A549 (cell line): ENCODE data around the gene WDR82. TPM values are rescaled to one million over a fixed set of nuclear protein-coding genes. Genes with fewer than 3 reads are reported as not detected.

Source experiments
- ATAC-seq, 2 experiments: fragments of 200-7000 bp in 1 of 2; fragments of >200 bp in 1 of 2; cut with Nextera tagmentation in 1 of 2; cut with Tn5 transposase in 1 of 2; 3 replicates each; pipeline versions ENCODE4 v1.8.0 to v1.9.1; 2018 to 2020; ENCODE audit warnings: mild to moderate bottlenecking in 1 of 2, moderate library complexity in 1 of 2
- CTCF ChIA-PET: fragments of 300-600 bp; sonication (Branson Sonifier 250); formaldehyde crosslinking; extraction: SDS; loops from one replicate; lab custom pipeline; 2021; ENCODE audit warnings: antibody characterized with exemption, inconsistent platforms; lab: Yijun Ruan, JAX
- POLR2A ChIA-PET: fragments of 350-600 bp; formaldehyde crosslinking; extraction: SDS; loops from one replicate; lab custom pipeline; 2021; ENCODE audit warnings: antibody characterized with exemption, inconsistent platforms; lab: Yijun Ruan, JAX
- DNase-seq, 2 experiments: peaks; one replicate each; pipeline versions ENCODE4 v3.0.0 to v3.0.0-alpha.2; 2011 to 2016; ENCODE audit warnings: low read depth in 1 of 2, low spot score in 1 of 2
- FAIRE-seq: peaks from 2 replicates; lab custom pipeline; 2011; peaks lifted over from hg19 to GRCh38; lab: Jason Lieb, UNC
- H3K27ac ChIP-seq, 2 experiments: fragments of >200 bp; sonication (Bioruptor Twin); formaldehyde crosslinking; 3 replicates each; pipeline ENCODE4 v1.5.1; 2016 to 2017
- H3K4me1 ChIP-seq: fragments of >200 bp; sonication (Bioruptor Twin); formaldehyde crosslinking; 3 replicates; pipeline ENCODE4 v1.6.1; 2016
- H3K4me2 ChIP-seq: fragments of >200 bp; sonication (Bioruptor Twin); formaldehyde crosslinking; 3 replicates; pipeline ENCODE4 v1.6.1; 2016
- H3K4me3 ChIP-seq: fragments of >200 bp; sonication (Bioruptor Twin); formaldehyde crosslinking; 3 replicates; pipeline ENCODE4 v1.5.1; 2016
- H3K9me3 ChIP-seq: fragments of >200 bp; sonication (Bioruptor Twin); formaldehyde crosslinking; 3 replicates; pipeline ENCODE4 v1.6.1; 2016
- BHLHE40 ChIP-seq: IDR thresholded peaks from 2 replicates; pipeline ENCODE4 v1.6.1; 2012; ENCODE audit warnings: low read depth, low read length, inconsistent platforms
- CBX2 ChIP-seq: fragments of 200-600 bp; sonication (generic); IDR thresholded peaks from 2 replicates; pipeline ENCODE4 v1.6.1; 2016; ENCODE audit warnings: low read depth, mild to moderate bottlenecking, borderline replicate concordance
- CHD2 ChIP-seq: fragments of 150-350 bp; IDR thresholded peaks from 2 replicates; pipeline ENCODE4 v1.6.1; 2014; ENCODE audit warnings: low read length; ENCODE audit not compliant: partially characterized antibody
- CHD4 ChIP-seq: fragments of 200-600 bp; sonication (generic); IDR thresholded peaks from 2 replicates; pipeline ENCODE4 v1.6.1; 2016; ENCODE audit warnings: antibody characterized with exemption, mild to moderate bottlenecking, borderline replicate concordance
- EHF ChIP-seq: fragments of 250-450 bp; sonication (Bioruptor Pico); IDR thresholded peaks from 2 replicates; pipeline ENCODE4 v1.5.0; 2020; ENCODE audit warnings: mild to moderate bottlenecking
- FOSL2 ChIP-seq, 2 experiments: fragments of 450-650 bp in 1 of 2; fragments of >200 bp in 1 of 2; sonication (Bioruptor Twin) in 1 of 2; formaldehyde crosslinking; IDR thresholded peaks; 2 replicates each; pipeline versions ENCODE4 v1.5.0 to v1.6.1; 2016 to 2020; ENCODE audit warnings: mild to moderate bottlenecking in 1 of 2, moderate library complexity in 1 of 2
- HDAC2 ChIP-seq: fragments of 200-600 bp; sonication (generic); IDR thresholded peaks from 2 replicates; pipeline ENCODE4 v1.6.1; 2016
- HEYL ChIP-seq: fragments of 250-450 bp; sonication (Bioruptor Pico); IDR thresholded peaks from 2 replicates; pipeline ENCODE4 v1.8.0; 2021; ENCODE audit warnings: mild to moderate bottlenecking, moderate library complexity
- HOXB13 ChIP-seq: fragments of 250-450 bp; sonication (Bioruptor Pico); IDR thresholded peaks from 2 replicates; pipeline ENCODE4 v1.5.0; 2020; ENCODE audit warnings: low read depth, mild to moderate bottlenecking, moderate library complexity
- HOXB5 ChIP-seq: fragments of 250-450 bp; sonication (Bioruptor Pico); IDR thresholded peaks from 2 replicates; pipeline ENCODE4 v1.5.0; 2020; ENCODE audit warnings: mild to moderate bottlenecking, moderate library complexity
- KDM1A ChIP-seq: fragments of 200-600 bp; sonication (generic); IDR thresholded peaks from 2 replicates; pipeline ENCODE4 v1.6.1; 2016; ENCODE audit warnings: low read depth, mild to moderate bottlenecking
- PHF8 ChIP-seq: fragments of 200-600 bp; sonication (generic); IDR thresholded peaks from 2 replicates; pipeline ENCODE4 v1.6.1; 2016; ENCODE audit warnings: low read depth, mild to moderate bottlenecking, antibody characterized with exemption, moderate library complexity, borderline replicate concordance
- RARB ChIP-seq: fragments of 250-450 bp; sonication (Bioruptor Pico); IDR thresholded peaks from 2 replicates; pipeline ENCODE4 v1.8.0; 2021; ENCODE audit warnings: mild to moderate bottlenecking, moderate library complexity
- RNF2 ChIP-seq: fragments of 200-600 bp; sonication (generic); IDR thresholded peaks from 2 replicates; pipeline ENCODE4 v1.6.1; 2016; ENCODE audit warnings: low read depth, mild to moderate bottlenecking, antibody characterized with exemption, moderate library complexity, borderline replicate concordance
- TFCP2L1 ChIP-seq: fragments of 250-450 bp; sonication (Bioruptor Pico); IDR thresholded peaks from 2 replicates; pipeline ENCODE4 v1.5.0; 2021; ENCODE audit warnings: mild to moderate bottlenecking
- ZSCAN20 ChIP-seq: fragments of 250-450 bp; sonication (Bioruptor Pico); IDR thresholded peaks from 2 replicates; pipeline ENCODE4 v1.8.0; 2022; ENCODE audit warnings: mild to moderate bottlenecking, moderate library complexity
- WGBS: methylation state at CpG from one replicate; pipeline ENCODE4 v1.1.6; 2017; ENCODE audit errors: missing lambda C conversion rate; 5-methylcytosine and 5-hydroxymethylcytosine counted together
- polyA plus RNA-seq, 4 experiments: library from polyadenylated mRNA; depleted of rRNA in 3 of 4; stranded (reverse); fragments of >200 nt; fragmentation: RNase III in 1 of 4; extraction: RNeasy Plus Mini Kit Qiagen cat#74134 plus additional on column Dnase treatment in 1 of 4; gene quantifications; 2 replicates in 3 of 4; 3 replicates in 1 of 4; pipeline ENCODE4 v1.2.3, GENCODE V29; 2011 to 2017
- TF ChIP-seq, protein P1 (sequence below): fragments of 200-600 bp; sonication (generic); IDR thresholded peaks from 2 replicates; pipeline ENCODE4 v1.6.1; 2016; ENCODE audit warnings: antibody characterized with exemption, mild to moderate bottlenecking, moderate library complexity
- TF ChIP-seq, protein P2 (sequence below): IDR thresholded peaks from 2 replicates; pipeline ENCODE4 v1.6.1; 2012
- TF ChIP-seq, protein P3 (sequence below): fragments of >200 bp; sonication (Bioruptor Twin); formaldehyde crosslinking; IDR thresholded peaks from 2 replicates; pipeline ENCODE4 v1.6.1; 2016
- TF ChIP-seq, protein P4 (sequence below): fragments of 450-650 bp; IDR thresholded peaks from 2 replicates; pipeline ENCODE4 v1.6.1; 2014; ENCODE audit warnings: antibody characterized with exemption

Gene WDR82
- polyA plus RNA-seq, 2 of the 4 experiments (the other 2 are of a cell fraction) = 50.6 to 52.7 TPM

DNA sequence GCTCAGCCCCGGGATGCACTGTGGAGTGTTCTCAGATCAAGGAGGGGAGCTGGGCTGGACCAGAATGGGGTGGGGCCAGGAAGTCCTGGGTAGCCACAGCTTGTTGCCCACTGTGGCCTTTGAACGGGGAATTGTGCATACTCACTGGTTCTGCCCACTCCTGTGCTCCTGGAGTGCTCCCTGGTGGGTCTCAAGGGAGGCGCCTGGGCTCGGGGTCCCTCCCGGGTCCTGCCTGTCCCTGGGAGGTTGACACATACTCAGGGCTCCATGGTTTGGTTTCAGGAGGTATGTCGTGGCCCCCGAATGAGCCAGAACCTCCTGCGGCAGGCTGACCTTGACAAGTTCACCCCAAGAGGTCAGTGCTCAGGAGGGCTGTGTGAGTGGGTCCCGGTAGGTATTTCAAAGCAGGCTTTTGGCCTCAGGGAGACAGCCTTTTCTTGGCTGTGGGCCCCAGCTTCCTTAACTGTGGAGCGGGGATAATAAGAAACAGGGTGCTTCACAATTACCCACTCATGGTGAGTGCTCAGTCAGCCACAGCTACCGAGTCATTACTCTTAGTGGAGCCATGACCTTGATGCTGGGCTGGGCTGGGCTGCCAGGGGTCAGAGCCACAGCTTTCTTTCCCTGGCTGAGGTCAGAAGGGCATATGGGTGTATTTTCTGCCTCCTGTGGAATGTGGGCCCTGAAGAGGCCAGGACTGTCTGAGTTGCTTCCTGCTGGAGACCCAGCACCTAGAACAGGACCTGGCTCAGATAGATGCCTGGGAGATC is 45.3 kb upstream of the WDR82 start (continued):
- TF ChIP-seq, protein P1, sequence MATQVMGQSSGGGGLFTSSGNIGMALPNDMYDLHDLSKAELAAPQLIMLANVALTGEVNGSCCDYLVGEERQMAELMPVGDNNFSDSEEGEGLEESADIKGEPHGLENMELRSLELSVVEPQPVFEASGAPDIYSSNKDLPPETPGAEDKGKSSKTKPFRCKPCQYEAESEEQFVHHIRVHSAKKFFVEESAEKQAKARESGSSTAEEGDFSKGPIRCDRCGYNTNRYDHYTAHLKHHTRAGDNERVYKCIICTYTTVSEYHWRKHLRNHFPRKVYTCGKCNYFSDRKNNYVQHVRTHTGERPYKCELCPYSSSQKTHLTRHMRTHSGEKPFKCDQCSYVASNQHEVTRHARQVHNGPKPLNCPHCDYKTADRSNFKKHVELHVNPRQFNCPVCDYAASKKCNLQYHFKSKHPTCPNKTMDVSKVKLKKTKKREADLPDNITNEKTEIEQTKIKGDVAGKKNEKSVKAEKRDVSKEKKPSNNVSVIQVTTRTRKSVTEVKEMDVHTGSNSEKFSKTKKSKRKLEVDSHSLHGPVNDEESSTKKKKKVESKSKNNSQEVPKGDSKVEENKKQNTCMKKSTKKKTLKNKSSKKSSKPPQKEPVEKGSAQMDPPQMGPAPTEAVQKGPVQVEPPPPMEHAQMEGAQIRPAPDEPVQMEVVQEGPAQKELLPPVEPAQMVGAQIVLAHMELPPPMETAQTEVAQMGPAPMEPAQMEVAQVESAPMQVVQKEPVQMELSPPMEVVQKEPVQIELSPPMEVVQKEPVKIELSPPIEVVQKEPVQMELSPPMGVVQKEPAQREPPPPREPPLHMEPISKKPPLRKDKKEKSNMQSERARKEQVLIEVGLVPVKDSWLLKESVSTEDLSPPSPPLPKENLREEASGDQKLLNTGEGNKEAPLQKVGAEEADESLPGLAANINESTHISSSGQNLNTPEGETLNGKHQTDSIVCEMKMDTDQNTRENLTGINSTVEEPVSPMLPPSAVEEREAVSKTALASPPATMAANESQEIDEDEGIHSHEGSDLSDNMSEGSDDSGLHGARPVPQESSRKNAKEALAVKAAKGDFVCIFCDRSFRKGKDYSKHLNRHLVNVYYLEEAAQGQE = no peak
- no peak for TF ChIP-seq HOXB13
- TF ChIP-seq, protein P2, sequence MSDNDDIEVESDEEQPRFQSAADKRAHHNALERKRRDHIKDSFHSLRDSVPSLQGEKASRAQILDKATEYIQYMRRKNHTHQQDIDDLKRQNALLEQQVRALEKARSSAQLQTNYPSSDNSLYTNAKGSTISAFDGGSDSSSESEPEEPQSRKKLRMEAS = no peak
- no peak for TF ChIP-seq CHD4
- no peak for TF ChIP-seq HOXB5 (CRISPR knock-in tag)
- TF ChIP-seq PHF8 = no peak
- no peak for TF ChIP-seq BHLHE40
- TF ChIP-seq EHF = no peak
- TF ChIP-seq, all 56 proteins: peak for 0

DNA sequence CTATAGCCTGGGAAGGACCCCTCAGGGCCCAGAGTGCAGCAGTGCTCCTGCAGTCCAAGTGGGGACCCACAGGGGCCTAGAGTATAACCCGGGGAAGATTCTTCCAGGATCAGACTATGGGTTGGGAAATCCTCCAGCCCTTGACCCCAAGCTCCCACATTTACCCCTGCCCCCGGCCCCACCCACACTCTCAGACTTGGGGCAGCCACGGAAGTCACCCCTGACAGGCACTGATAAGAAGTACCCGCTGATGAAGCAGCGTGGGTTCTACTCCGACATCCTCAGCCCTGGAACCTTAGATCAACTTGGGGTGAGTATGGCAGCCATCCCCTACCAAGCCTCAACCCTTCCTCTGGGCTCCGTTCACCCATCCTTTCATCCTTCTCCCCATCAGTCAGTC is 44.0 kb upstream of the WDR82 start:
- no peak overlapping the region for H3K27ac ChIP-seq
- WGBS = 83% methylated on average over 4 of the region's 7 CpGs
- CTCF ChIA-PET = interaction anchor here (0.5 to 2.6 kb wide), 3 partner anchors 9 to 92 kb away, joined by 3 to 14 read pairs (median 3); no protein-coding TSS in a partner anchor
- POLR2A ChIA-PET = no interaction called here
- ATAC-seq (no peak), DNase-seq (no peak), FAIRE-seq (no peak)
- no peak overlapping the region for H3K4me3 ChIP-seq
- no peaks in the 10 kb centered on the region for H3K9me3 ChIP-seq
- no peak overlapping the region for H3K4me2 ChIP-seq
- H3K4me1 ChIP-seq = no peaks in the 10 kb centered on the region
- TF ChIP-seq ZSCAN20 (CRISPR knock-in tag) = no peak

DNA sequence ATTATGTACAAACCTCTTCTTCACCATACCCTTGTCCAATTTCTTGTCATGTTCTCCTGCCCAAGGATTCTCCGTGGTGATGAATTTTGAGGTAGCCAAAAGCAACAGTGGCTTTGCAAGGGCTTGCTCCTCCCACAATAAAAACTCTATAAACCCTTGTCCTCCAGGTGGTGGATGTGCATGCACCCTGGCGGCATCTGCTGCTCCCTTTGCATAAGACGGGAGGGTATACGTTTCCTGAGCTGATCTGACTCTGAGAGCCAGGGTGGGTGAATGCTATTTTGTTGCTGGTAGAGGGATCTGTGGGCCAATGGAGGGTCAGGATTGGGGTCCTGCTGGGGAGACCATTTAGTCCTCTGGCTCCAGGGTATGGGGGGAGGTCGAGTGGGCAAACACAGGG is 43.0 kb upstream of the WDR82 start:
- FAIRE-seq = no peak
- no peaks in the 10 kb centered on the region for H3K9me3 ChIP-seq
- ChIA-PET POLR2A (no interaction called here), CTCF (no interaction called here)
- DNase-seq = no peak
- no peak overlapping the region for H3K4me2 ChIP-seq
- no peaks in the 10 kb centered on the region for H3K4me1 ChIP-seq
- H3K27ac ChIP-seq = no peak overlapping the region
- H3K4me3 ChIP-seq = no peak overlapping the region
- no peak for ATAC-seq
- TF ChIP-seq HEYL (CRISPR knock-in tag) (no peak), RNF2 (no peak), KDM1A (no peak), HDAC2 (no peak), CBX2 (no peak), HOXB5 (CRISPR knock-in tag) (no peak), FOSL2 (IDR thresholded peaks at IDR 0.05) (no peak), FOSL2 (CRISPR knock-in tag; IDR thresholded peaks at IDR 0.05) (no peak), RARB (CRISPR knock-in tag) (no peak), PHF8 (no peak), TFCP2L1 (no peak), CHD2 (no peak)
- TF ChIP-seq, protein P3, sequence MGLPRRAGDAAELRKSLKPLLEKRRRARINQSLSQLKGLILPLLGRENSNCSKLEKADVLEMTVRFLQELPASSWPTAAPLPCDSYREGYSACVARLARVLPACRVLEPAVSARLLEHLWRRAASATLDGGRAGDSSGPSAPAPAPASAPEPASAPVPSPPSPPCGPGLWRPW = no peak
- TF ChIP-seq, protein P2 = no peak
- TF ChIP-seq, protein P4, sequence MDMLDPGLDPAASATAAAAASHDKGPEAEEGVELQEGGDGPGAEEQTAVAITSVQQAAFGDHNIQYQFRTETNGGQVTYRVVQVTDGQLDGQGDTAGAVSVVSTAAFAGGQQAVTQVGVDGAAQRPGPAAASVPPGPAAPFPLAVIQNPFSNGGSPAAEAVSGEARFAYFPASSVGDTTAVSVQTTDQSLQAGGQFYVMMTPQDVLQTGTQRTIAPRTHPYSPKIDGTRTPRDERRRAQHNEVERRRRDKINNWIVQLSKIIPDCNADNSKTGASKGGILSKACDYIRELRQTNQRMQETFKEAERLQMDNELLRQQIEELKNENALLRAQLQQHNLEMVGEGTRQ = no peak
- 73% methylated on average over 5 of the region's 5 CpGs for WGBS
